ENCODE results near the gene STX1B.
"Not testable (repeated sequence)": the region's sequence is repeated elsewhere in the genome, so short reads cannot be mapped to it uniquely, and the experiment has no call there.

The STX1B gene

GRCh38 chr16:31010585-31011325, at the start of gene STX1B:
STX1B (minus strand) TSS chr16:31010638; CDS start chr16:31010396, 242 bp downstream.
- DNase-seq: no peak

- no peak for DNase-seq
Measured at GRCh38 chr16:31055613-31056012, 45.2 kb upstream of the STX1B start.

GRCh38 chr16:31052114-31052513, 41.7 kb upstream of the STX1B start:
- no peak for DNase-seq

GRCh38 chr16:31050280-31051030, 40.0 kb upstream of the STX1B start:
- DNase-seq: no peak

- DNase-seq: no peak
Measured at GRCh38 chr16:31043898-31044481, 33.6 kb upstream of the STX1B start.

- DNase-seq: no peak
Measured at GRCh38 chr16:31043352-31043751, 32.9 kb upstream of the STX1B start.

GRCh38 chr16:31042866-31043265, 32.4 kb upstream of the STX1B start:
- no peak for DNase-seq

- DNase-seq: no peak
Measured at GRCh38 chr16:31038993-31039392, 28.6 kb upstream of the STX1B start.

GRCh38 chr16:31036691-31037090, 26.3 kb upstream of the STX1B start:
- DNase-seq: no peak

GRCh38 chr16:31033709-31034492, 23.5 kb upstream of the STX1B start:
- DNase-seq: peak; percentile 80

- peak; percentile 92 for DNase-seq
Measured at GRCh38 chr16:31032736-31033708, 22.6 kb upstream of the STX1B start, which contains the start of gene STX4. STX4 (plus strand) TSS chr16:31033558; CDS start chr16:31033806, 248 bp downstream.

GRCh38 chr16:31031276-31031675, 20.8 kb upstream of the STX1B start:
- DNase-seq: no peak

GRCh38 chr16:31029272-31029671, 18.8 kb upstream of the STX1B start:
- no peak for DNase-seq

GRCh38 chr16:31025339-31025738, 14.9 kb upstream of the STX1B start:
- no peak for DNase-seq

GRCh38 chr16:31023627-31024226, 13.3 kb upstream of the STX1B start:
- DNase-seq: no peak

- no peak for DNase-seq
Measured at GRCh38 chr16:31023252-31023602, 12.8 kb upstream of the STX1B start.

GRCh38 chr16:31022544-31023251, 12.3 kb upstream of the STX1B start:
- DNase-seq: no peak

- no peak for DNase-seq
Measured at GRCh38 chr16:31020536-31020935, 10.1 kb upstream of the STX1B start.

- not testable (repeated sequence) for DNase-seq
Measured at GRCh38 chr16:31017756-31018155, 7.3 kb upstream of the STX1B start.

GRCh38 chr16:31016018-31016417, 5.6 kb upstream of the STX1B start:
- no peak for DNase-seq

GRCh38 chr16:31013292-31013691, 2.9 kb upstream of the STX1B start:
- not testable (repeated sequence) for DNase-seq

Measured in KG1 (cell line).